ENCODE measurements around the gene OR5B2.

- no peak for TF ChIP-seq CTCF (IDR thresholded peaks at IDR 0.05)
- TF ChIP-seq EP300 (IDR thresholded peaks at IDR 0.05): no peak
These were observed 23.7 kb upstream of the OR5B2 start for GRCh38 chr11:58451585-58451984.

All from sigmoid colon (tissue), 4 donors.